ENCODE data around the gene SLC25A6. TPM values are rescaled to one million over a fixed set of nuclear protein-coding genes. Genes with fewer than 3 reads are reported as not detected.
"Not testable (repeated sequence)": the region's sequence is repeated elsewhere in the genome, so short reads cannot be mapped to it uniquely, and the experiment has no call there.

Gene SLC25A6
- total RNA-seq, 2 experiments from 2014 or later = 460 to 476 TPM

- CTCF ChIA-PET = no interaction called here
- no peak for TF ChIP-seq CTCF (IDR thresholded peaks at IDR 0.05)
Measured at GRCh38 chrX:1412551-1413161, 20.7 kb upstream of the SLC25A6 start.

GRCh38 chrX:1411326-1411725 lies 19.4 kb upstream of the SLC25A6 start:
- CTCF ChIA-PET = no interaction called here
- no peak overlapping the region for H3K27ac Mint-ChIP-seq
- POLR2A ChIA-PET = no interaction called here
- no peaks in the 10 kb centered on the region for H3K4me1 Mint-ChIP-seq (ENCODE audit: low read depth)
- DNase-seq (no peak), ATAC-seq (no peak)
- H3K36me3 Mint-ChIP-seq (ENCODE audit: low read depth) = peaks cover 38% of the 10 kb centered on the region
- peaks cover 3% of the 10 kb centered on the region for H3K9me3 Mint-ChIP-seq
- intact Hi-C loops (cut with micrococcal nuclease) = no loop called here
- no peaks in the 10 kb centered on the region for H3K27me3 Mint-ChIP-seq
- no peak overlapping the region for H3K4me3 Mint-ChIP-seq
- no peak for TF ChIP-seq CTCF (IDR thresholded peaks at IDR 0.05)

More at GRCh38 chrX:1412551-1413161, 20.7 kb upstream of the SLC25A6 start:
- POLR2A ChIA-PET = no interaction called here
- no peak overlapping the region for H3K4me3 Mint-ChIP-seq
- H3K27ac Mint-ChIP-seq = no peak overlapping the region
- H3K4me1 Mint-ChIP-seq (ENCODE audit: low read depth) = no peaks in the 10 kb centered on the region
- intact Hi-C loops (cut with micrococcal nuclease) = no loop called here
- peaks cover 3% of the 10 kb centered on the region for H3K9me3 Mint-ChIP-seq
- peaks cover 38% of the 10 kb centered on the region for H3K36me3 Mint-ChIP-seq (ENCODE audit: low read depth)
- ATAC-seq = no peak
- H3K27me3 Mint-ChIP-seq = no peaks in the 10 kb centered on the region
- no peak for DNase-seq

- no peak for DNase-seq
- Mint-ChIP-seq H3K27ac (no peak overlapping the region), H3K36me3 (ENCODE audit: low read depth) (peaks cover 13% of the 10 kb centered on the region), H3K4me1 (ENCODE audit: low read depth) (no peaks in the 10 kb centered on the region), H3K4me3 (no peak overlapping the region), H3K27me3 (no peaks in the 10 kb centered on the region), H3K9me3 (no peaks in the 10 kb centered on the region)
- TF ChIP-seq CTCF (IDR thresholded peaks at IDR 0.05) = no peak
- intact Hi-C loops (cut with micrococcal nuclease) = no loop called here
- ATAC-seq = no peak
- ChIA-PET CTCF (no interaction called here), POLR2A (no interaction called here)
Measured at GRCh38 chrX:1407035-1407434, 15.1 kb upstream of the SLC25A6 start.

- H3K36me3 Mint-ChIP-seq (ENCODE audit: low read depth); intact Hi-C loops (cut with micrococcal nuclease); ATAC-seq; H3K27ac Mint-ChIP-seq; H3K4me3 Mint-ChIP-seq; CTCF ChIA-PET; H3K27me3 Mint-ChIP-seq; DNase-seq; H3K9me3 Mint-ChIP-seq; H3K4me1 Mint-ChIP-seq (ENCODE audit: low read depth); POLR2A ChIA-PET: not testable (repeated sequence)
Measured at GRCh38 chrX:1405769-1406168, 13.9 kb upstream of the SLC25A6 start.

- POLR2A ChIA-PET; H3K9me3 Mint-ChIP-seq; H3K27me3 Mint-ChIP-seq; ATAC-seq; H3K4me3 Mint-ChIP-seq; H3K4me1 Mint-ChIP-seq (ENCODE audit: low read depth); DNase-seq; intact Hi-C loops (cut with micrococcal nuclease); H3K27ac Mint-ChIP-seq; CTCF ChIA-PET; H3K36me3 Mint-ChIP-seq (ENCODE audit: low read depth): not testable (repeated sequence)
Measured at GRCh38 chrX:1403867-1404266, 12.0 kb upstream of the SLC25A6 start.

GRCh38 chrX:1403228-1403627 lies 11.3 kb upstream of the SLC25A6 start:
- Mint-ChIP-seq H3K9me3 (no peaks in the 10 kb centered on the region), H3K27me3 (no peaks in the 10 kb centered on the region), H3K27ac (no peak overlapping the region), H3K4me1 (ENCODE audit: low read depth) (no peaks in the 10 kb centered on the region), H3K4me3 (no peak overlapping the region), H3K36me3 (ENCODE audit: low read depth) (peaks cover 5% of the 10 kb centered on the region)
- ChIA-PET POLR2A (no interaction called here), CTCF (no interaction called here)
- no peak for TF ChIP-seq CTCF (IDR thresholded peaks at IDR 0.05)
- DNase-seq = no peak
- intact Hi-C loops (cut with micrococcal nuclease) = no loop called here
- ATAC-seq = no peak

Measured in activated CD8-positive, alpha-beta T cell treated with anti-CD3 and anti-CD28 coated beads for 36 hours (primary cell).